IMR-90 (cell line): ENCODE results near the gene GLRB. TPM values are rescaled to one million over a fixed set of nuclear protein-coding genes. Genes with fewer than 3 reads are reported as not detected.

ENCODE experiments used
- ATAC-seq: fragments of 200-7000 bp; cut with Tn5 transposase; 2 replicates; pipeline ENCODE4 v1.9.1; 2020; ENCODE audit warnings: low read depth, mild to moderate bottlenecking, moderate library complexity
- BruUV-seq: library from RNA; stranded (reverse); fragments of 400-500 nt; replicated peaks from 2 replicates; lab custom pipeline; 2021; lab: Mats Ljungman, UMichigan
- CTCF ChIA-PET: fragments of 300-600 bp; formaldehyde crosslinking; extraction: SDS; loops from one replicate; lab custom pipeline; 2021; ENCODE audit warnings: antibody characterized with exemption; lab: Yijun Ruan, JAX
- POLR2A ChIA-PET: fragments of 300-600 bp; sonication (Branson Sonifier 250); formaldehyde crosslinking; loops from one replicate; lab custom pipeline; 2022; ENCODE audit warnings: antibody characterized with exemption; ENCODE audit not compliant: unreplicated experiment; lab: Charles Lee
- DNase-seq: peaks from one replicate; pipeline ENCODE4 v3.0.0; 2013
- H2AFZ ChIP-seq: replicated peaks from 2 replicates; pipeline ENCODE3; 2013; ENCODE audit warnings: low read length, mild to moderate bottlenecking; ENCODE audit not compliant: poor library complexity
- H2AK5ac ChIP-seq: 2 replicates; pipeline ENCODE4 v1.6.1; 2013; ENCODE audit warnings: low read depth, low read length, inconsistent platforms
- H2AK9ac ChIP-seq: replicated peaks from 2 replicates; pipeline ENCODE3; 2013; ENCODE audit warnings: mild to moderate bottlenecking, low read depth, low read length, moderate library complexity; ENCODE audit not compliant: poor library complexity
- H2BK120ac ChIP-seq: 2 replicates; pipeline ENCODE4 v1.6.1; 2013; ENCODE audit warnings: low read depth, low read length, inconsistent platforms
- H2BK15ac ChIP-seq: 3 replicates; pipeline ENCODE4 v1.6.1; 2013; ENCODE audit warnings: low read depth, low read length, inconsistent platforms
- H2BK20ac ChIP-seq: 2 replicates; pipeline ENCODE4 v1.6.1; 2013; ENCODE audit warnings: low read depth, mild to moderate bottlenecking, inconsistent platforms, low read length, moderate library complexity
- H2BK5ac ChIP-seq: 2 replicates; pipeline ENCODE4 v1.6.1; 2013; ENCODE audit warnings: mild to moderate bottlenecking, low read depth, low read length, inconsistent platforms; ENCODE audit not compliant: poor library complexity, severe bottlenecking
- H3K14ac ChIP-seq: replicated peaks from 2 replicates; pipeline ENCODE4 v1.6.1; 2013; ENCODE audit warnings: low read depth, low read length, inconsistent platforms
- H3K18ac ChIP-seq: 2 replicates; pipeline ENCODE4 v1.6.1; 2013; ENCODE audit warnings: low read depth, low read length, control low read depth
- H3K23ac ChIP-seq: 2 replicates; pipeline ENCODE4 v1.6.1; 2013; ENCODE audit warnings: low read depth, low read length, inconsistent platforms
- H3K27ac ChIP-seq: 2 replicates; pipeline ENCODE4 v1.5.1; 2013; ENCODE audit warnings: mild to moderate bottlenecking, control low read depth, low read length; ENCODE audit not compliant: insufficient read depth
- H3K27me3 ChIP-seq: 2 replicates; pipeline ENCODE4 v1.6.1; 2013; ENCODE audit warnings: low read length; ENCODE audit not compliant: control insufficient read depth, insufficient read depth
- H3K36me3 ChIP-seq: 2 replicates; pipeline ENCODE4 v1.6.1; 2013; ENCODE audit warnings: low read length, mixed read lengths; ENCODE audit not compliant: control insufficient read depth, insufficient read depth
- H3K4ac ChIP-seq: 2 replicates; pipeline ENCODE4 v1.6.1; 2013; ENCODE audit warnings: low read depth, low read length, inconsistent platforms
- H3K4me1 ChIP-seq: 2 replicates; pipeline ENCODE4 v1.6.1; 2013; ENCODE audit warnings: low read length, mixed read lengths; ENCODE audit not compliant: control insufficient read depth, insufficient read depth
- H3K4me2 ChIP-seq: 2 replicates; pipeline ENCODE4 v1.6.1; 2013; ENCODE audit warnings: low read depth, mild to moderate bottlenecking, control low read depth, low read length, moderate library complexity
- H3K4me3 ChIP-seq: 2 replicates; pipeline ENCODE4 v1.5.1; 2013; ENCODE audit warnings: low read depth, mild to moderate bottlenecking, control low read depth, low read length, moderate library complexity; ENCODE audit not compliant: insufficient read depth
- H3K56ac ChIP-seq: 2 replicates; pipeline ENCODE4 v1.6.1; 2013; ENCODE audit warnings: low read length, inconsistent platforms; ENCODE audit not compliant: insufficient read depth; ENCODE audit errors: extremely low read depth
- H3K79me1 ChIP-seq, 2 experiments: 2 replicates each; pipeline ENCODE4 v1.6.1; 2013; ENCODE audit warnings: low read length in 2 of 2, inconsistent platforms in 1 of 2, low read depth in 1 of 2
- H3K9ac ChIP-seq: 2 replicates; pipeline ENCODE4 v1.6.1; 2013; ENCODE audit warnings: low read depth, low read length, control low read depth
- H3K9me1 ChIP-seq: 2 replicates; pipeline ENCODE4 v1.6.1; 2013; ENCODE audit warnings: low read length, inconsistent platforms; ENCODE audit not compliant: insufficient read depth
- H3K9me3 ChIP-seq: 2 replicates; pipeline ENCODE4 v1.6.1; 2013; ENCODE audit warnings: low read length; ENCODE audit not compliant: control insufficient read depth, insufficient read depth
- H4K20me1 ChIP-seq: 2 replicates; pipeline ENCODE4 v1.6.1; 2013; ENCODE audit warnings: low read length, inconsistent platforms; ENCODE audit not compliant: insufficient read depth
- H4K5ac ChIP-seq: 2 replicates; pipeline ENCODE4 v1.6.1; 2013; ENCODE audit warnings: mild to moderate bottlenecking, low read depth, low read length, control low read depth
- H4K8ac ChIP-seq, 2 experiments: 2 replicates each; pipeline ENCODE4 v1.6.1; 2013; ENCODE audit warnings: low read depth in 2 of 2, low read length in 2 of 2, control low read depth in 1 of 2, inconsistent platforms in 1 of 2
- H4K91ac ChIP-seq: 2 replicates; pipeline ENCODE4 v1.6.1; 2013; ENCODE audit warnings: low read depth, low read length, inconsistent platforms; ENCODE audit not compliant: insufficient read depth
- BHLHE40 ChIP-seq: fragments of 150-350 bp; IDR thresholded peaks from 2 replicates; pipeline ENCODE4 v1.6.1; 2016; ENCODE audit warnings: mild to moderate bottlenecking, low read depth, low read length
- CHD1 ChIP-seq: IDR thresholded peaks from 2 replicates; pipeline ENCODE4 v1.6.1; 2012; ENCODE audit warnings: low read depth, low read length, improper control_type of control experiment
- FOS ChIP-seq: fragments of 150-350 bp; IDR thresholded peaks from 2 replicates; pipeline ENCODE4 v1.6.1; 2016; ENCODE audit warnings: low read depth, low read length
- MAZ ChIP-seq: IDR thresholded peaks from 2 replicates; pipeline ENCODE4 v1.6.1; 2012; ENCODE audit warnings: low read depth, mild to moderate bottlenecking, low read length, improper control_type of control experiment, moderate library complexity, borderline replicate concordance
- RAD21 ChIP-seq: IDR thresholded peaks from 2 replicates; pipeline ENCODE4 v1.6.1; 2012; ENCODE audit warnings: low read length, improper control_type of control experiment
- RCOR1 ChIP-seq: IDR thresholded peaks from 2 replicates; pipeline ENCODE4 v1.6.1; 2012; ENCODE audit warnings: mild to moderate bottlenecking, low read length, improper control_type of control experiment; ENCODE audit not compliant: insufficient replicate concordance
- RFX5 ChIP-seq: IDR thresholded peaks from 2 replicates; pipeline ENCODE4 v1.8.0; 2012; ENCODE audit warnings: low read depth, mild to moderate bottlenecking, low read length, moderate library complexity
- SMC3 ChIP-seq: fragments of 150-350 bp; IDR thresholded peaks from 2 replicates; pipeline ENCODE4 v1.6.1; 2016; ENCODE audit warnings: low read depth, mild to moderate bottlenecking, antibody characterized with exemption, low read length, moderate library complexity
- whole genome bisulfite sequencing, 2 experiments: methylation state at CpG; one replicate each; pipeline versions ENCODE4 v1.1.5 to v1.1.7; 2013; ENCODE audit warnings: missing lambda C conversion rate in 2 of 2; ENCODE audit not compliant: insufficient read length in 1 of 2; ENCODE audit errors: extremely low coverage in 2 of 2; 5-methylcytosine and 5-hydroxymethylcytosine counted together
- dilution Hi-C: fragments of 300-500 bp; cut with HindIII; formaldehyde crosslinking; loops from one replicate; pipeline ENCODE4 v1.14.3; 2018; ENCODE audit warnings: low sequenced_read_pairs; ENCODE audit not compliant: unreplicated experiment
- in situ Hi-C: fragments of 300-500 bp; cut with MboI; formaldehyde crosslinking; loops from 3 replicates; pipeline ENCODE4 v1.14.3; 2019; ENCODE audit warnings: low sequenced_read_pairs, inconsistent platforms, mixed read lengths
- intact Hi-C: fragments of 100-400 bp; cut with micrococcal nuclease; formaldehyde crosslinking; loops from 2 replicates; pipeline ENCODE4 v1.10.0; 2022
- polyA plus RNA-seq, 3 experiments: library from polyadenylated mRNA; depleted of rRNA; stranded (reverse); fragments of >200 nt; gene quantifications; 2 replicates each; pipeline ENCODE4 v1.2.3, GENCODE V29; 2012; ENCODE audit warnings: low replicate concordance in 1 of 3
- total RNA-seq: library from RNA; depleted of rRNA; stranded (reverse); fragments of >200 nt; gene quantifications from 2 replicates; pipeline ENCODE4 v1.2.3, GENCODE V29; 2012
- TF ChIP-seq, protein P1 (sequence below): conservative IDR thresholded peaks from 2 replicates; pipeline ENCODE4 v1.5.1; 2012; ENCODE audit warnings: mild to moderate bottlenecking, low read depth, low read length, improper control_type of control experiment
- TF ChIP-seq, protein P2 (sequence below): fragments of 150-350 bp; IDR thresholded peaks from 2 replicates; pipeline ENCODE4 v1.6.1; 2016; ENCODE audit warnings: low read depth, mild to moderate bottlenecking, low read length, moderate library complexity, borderline replicate concordance
- TF ChIP-seq, protein P3 (sequence below): fragments of 150-350 bp; IDR thresholded peaks from 2 replicates; pipeline ENCODE4 v1.6.1; 2017; ENCODE audit warnings: mild to moderate bottlenecking, antibody characterized with exemption, low read length, low read depth

Gene GLRB
- total and polyA plus RNA-seq, 2 of the 4 experiments (the other 2 are of a cell fraction): 3.0 to 3.2 TPM

DNA sequence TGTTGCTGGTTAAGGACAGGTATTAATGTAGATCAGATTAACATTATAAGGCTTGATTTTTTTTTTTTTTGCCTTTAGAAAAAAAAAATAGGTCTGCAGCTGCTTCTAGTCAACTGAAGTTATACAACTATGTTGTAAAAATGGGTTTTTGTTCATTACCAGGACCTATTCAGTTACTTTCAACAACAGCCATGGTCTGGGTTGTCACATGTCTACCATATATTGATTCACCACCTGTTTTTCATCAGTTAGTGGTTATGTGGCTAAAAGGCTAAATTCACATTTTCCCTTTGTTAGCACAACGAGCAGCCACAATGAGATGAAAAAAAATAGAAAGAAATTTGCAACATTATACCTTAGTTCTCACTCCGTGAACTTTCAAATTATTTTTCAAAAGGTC, 45.5 kb downstream of the GLRB start:
- H3K79me1 ChIP-seq: no peaks in the 10 kb centered on the region
- no peaks in the 10 kb centered on the region for H4K20me1 ChIP-seq
- no TSS peak for BruUV-seq
- H4K5ac ChIP-seq: no peak overlapping the region
- H3K4me2 ChIP-seq: no peak overlapping the region
- POLR2A ChIA-PET: no interaction called here
- H3K4me1 ChIP-seq: no peaks in the 10 kb centered on the region
- no peak overlapping the region for H3K56ac ChIP-seq
- H3K27me3 ChIP-seq: no peaks in the 10 kb centered on the region
- no peaks in the 10 kb centered on the region for H3K9me1 ChIP-seq
- ATAC-seq (no peak), DNase-seq (no peak)
- H2BK20ac ChIP-seq: no peak overlapping the region
- no peak overlapping the region for H3K23ac ChIP-seq
- H3K18ac ChIP-seq: no peak overlapping the region
- H2AFZ ChIP-seq: no peak overlapping the region
- no peak overlapping the region for H4K8ac ChIP-seq
- no peak overlapping the region for H4K91ac ChIP-seq
- H3K4ac ChIP-seq: no peak overlapping the region
- no peak overlapping the region for H3K14ac ChIP-seq
- CTCF ChIA-PET: no interaction called here
- TF ChIP-seq RCOR1 (no peak), RAD21 (no peak), CHD1 (no peak), RFX5 (no peak), SMC3 (no peak), MAZ (no peak), FOS (no peak), BHLHE40 (no peak)
- TF ChIP-seq, protein P1, sequence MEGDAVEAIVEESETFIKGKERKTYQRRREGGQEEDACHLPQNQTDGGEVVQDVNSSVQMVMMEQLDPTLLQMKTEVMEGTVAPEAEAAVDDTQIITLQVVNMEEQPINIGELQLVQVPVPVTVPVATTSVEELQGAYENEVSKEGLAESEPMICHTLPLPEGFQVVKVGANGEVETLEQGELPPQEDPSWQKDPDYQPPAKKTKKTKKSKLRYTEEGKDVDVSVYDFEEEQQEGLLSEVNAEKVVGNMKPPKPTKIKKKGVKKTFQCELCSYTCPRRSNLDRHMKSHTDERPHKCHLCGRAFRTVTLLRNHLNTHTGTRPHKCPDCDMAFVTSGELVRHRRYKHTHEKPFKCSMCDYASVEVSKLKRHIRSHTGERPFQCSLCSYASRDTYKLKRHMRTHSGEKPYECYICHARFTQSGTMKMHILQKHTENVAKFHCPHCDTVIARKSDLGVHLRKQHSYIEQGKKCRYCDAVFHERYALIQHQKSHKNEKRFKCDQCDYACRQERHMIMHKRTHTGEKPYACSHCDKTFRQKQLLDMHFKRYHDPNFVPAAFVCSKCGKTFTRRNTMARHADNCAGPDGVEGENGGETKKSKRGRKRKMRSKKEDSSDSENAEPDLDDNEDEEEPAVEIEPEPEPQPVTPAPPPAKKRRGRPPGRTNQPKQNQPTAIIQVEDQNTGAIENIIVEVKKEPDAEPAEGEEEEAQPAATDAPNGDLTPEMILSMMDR: no peak
- TF ChIP-seq, protein P2, sequence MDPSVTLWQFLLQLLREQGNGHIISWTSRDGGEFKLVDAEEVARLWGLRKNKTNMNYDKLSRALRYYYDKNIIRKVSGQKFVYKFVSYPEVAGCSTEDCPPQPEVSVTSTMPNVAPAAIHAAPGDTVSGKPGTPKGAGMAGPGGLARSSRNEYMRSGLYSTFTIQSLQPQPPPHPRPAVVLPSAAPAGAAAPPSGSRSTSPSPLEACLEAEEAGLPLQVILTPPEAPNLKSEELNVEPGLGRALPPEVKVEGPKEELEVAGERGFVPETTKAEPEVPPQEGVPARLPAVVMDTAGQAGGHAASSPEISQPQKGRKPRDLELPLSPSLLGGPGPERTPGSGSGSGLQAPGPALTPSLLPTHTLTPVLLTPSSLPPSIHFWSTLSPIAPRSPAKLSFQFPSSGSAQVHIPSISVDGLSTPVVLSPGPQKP: no peak
- TF ChIP-seq, protein P3, sequence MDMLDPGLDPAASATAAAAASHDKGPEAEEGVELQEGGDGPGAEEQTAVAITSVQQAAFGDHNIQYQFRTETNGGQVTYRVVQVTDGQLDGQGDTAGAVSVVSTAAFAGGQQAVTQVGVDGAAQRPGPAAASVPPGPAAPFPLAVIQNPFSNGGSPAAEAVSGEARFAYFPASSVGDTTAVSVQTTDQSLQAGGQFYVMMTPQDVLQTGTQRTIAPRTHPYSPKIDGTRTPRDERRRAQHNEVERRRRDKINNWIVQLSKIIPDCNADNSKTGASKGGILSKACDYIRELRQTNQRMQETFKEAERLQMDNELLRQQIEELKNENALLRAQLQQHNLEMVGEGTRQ: no peak
- WGBS, 2 experiments: no CpG with 5 or more reads among the region's 2 CpGs
- intact Hi-C loops (loop anchor here (10.0 kb wide), 1 partner anchor 853 kb away; no protein-coding TSS in a partner anchor), dilution Hi-C loops (no loop called here), in situ Hi-C loops (no loop called here)
- no peak overlapping the region for H2AK5ac ChIP-seq
- no peaks in the 10 kb centered on the region for H3K36me3 ChIP-seq
- H2AK9ac ChIP-seq: no peak overlapping the region
- no peak overlapping the region for H3K27ac ChIP-seq
- no peak overlapping the region for H2BK15ac ChIP-seq
- no peak overlapping the region for H2BK120ac ChIP-seq
- no peak overlapping the region for H2BK5ac ChIP-seq
- no peaks in the 10 kb centered on the region for H3K9me3 ChIP-seq
- H3K9ac ChIP-seq: no peak overlapping the region
- H3K4me3 ChIP-seq: no peak overlapping the region
